GM21786 (cell line): ENCODE measurements around the gene SLC15A3.
"Not testable (repeated sequence)": the region's sequence is repeated elsewhere in the genome, so short reads cannot be mapped to it uniquely, and the experiment has no call there.

Source experiments
- ATAC-seq: cut with Tn5 transposase; IDR thresholded peaks from one replicate; pipeline ENCODE4 v1.9.1; 2021; ENCODE audit not compliant: unreplicated experiment

The SLC15A3 gene

DNA sequence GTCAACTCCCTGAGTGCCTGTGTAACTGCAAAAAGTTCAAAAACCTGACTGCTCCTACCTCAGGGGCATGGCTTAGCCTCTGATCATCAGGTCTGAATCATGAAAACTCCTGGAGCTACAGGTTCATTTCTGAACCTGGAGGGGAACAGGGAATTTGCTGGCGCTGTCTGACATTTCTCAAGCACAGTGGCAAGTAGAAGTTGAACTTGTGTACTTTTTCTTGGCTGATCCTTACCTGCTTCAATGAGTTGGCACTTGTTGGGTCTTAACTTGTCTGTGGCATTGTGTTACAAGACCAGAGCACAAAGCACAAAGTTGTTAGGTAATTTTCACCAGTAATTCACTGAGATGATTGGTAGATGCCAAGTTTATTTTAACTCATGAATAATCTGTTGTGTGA, 34.7 kb downstream of the SLC15A3 start:
- no peak for ATAC-seq

- no peak for ATAC-seq
Observed at GRCh38 chr11:60916669-60917206, 35.2 kb downstream of the SLC15A3 start.

- peak; percentile 54 for ATAC-seq
Observed at GRCh38 chr11:60915248-60915914, 36.6 kb downstream of the SLC15A3 start.

DNA sequence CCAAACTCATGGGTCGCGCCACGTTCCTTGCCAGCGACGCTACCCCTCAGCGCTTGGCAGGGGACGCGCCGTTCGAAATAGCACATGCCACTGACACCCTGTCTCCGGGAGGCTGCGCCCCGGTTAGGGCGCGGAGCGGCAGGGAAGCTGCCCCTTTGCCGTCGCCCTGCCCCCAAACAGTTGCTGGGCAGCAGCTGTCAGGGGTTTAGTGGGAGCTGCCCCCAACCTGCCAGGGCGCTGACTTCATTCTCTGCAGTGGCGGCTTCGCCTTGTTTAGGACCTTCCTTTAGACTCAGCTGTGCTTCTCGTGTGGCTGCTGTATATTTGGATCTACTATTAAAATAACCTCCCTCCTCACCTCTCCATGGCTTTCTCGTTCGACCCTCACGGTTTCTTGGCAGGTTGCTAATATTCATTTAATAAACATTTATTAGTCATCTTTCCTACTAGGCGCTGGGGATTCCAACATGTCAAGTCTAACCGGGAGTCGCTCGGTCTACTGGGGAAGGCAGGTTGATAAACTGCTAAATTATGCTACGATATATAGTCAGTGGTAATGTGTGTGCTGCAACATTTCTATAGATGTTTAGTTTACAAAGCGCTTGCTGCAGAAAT, 37.2 kb downstream of the SLC15A3 start:
- no peak for ATAC-seq

- peak; percentile 33 for ATAC-seq
Observed at GRCh38 chr11:60913793-60914632, 38.0 kb downstream of the SLC15A3 start, which contains the start of gene TMEM109. TSS of gene TMEM109 (plus strand) at chr11:60914158. CDS start at chr11:60919694, 5,536 bp downstream.

GRCh38 chr11:60912851-60913528, 39.0 kb downstream of the SLC15A3 start:
- ATAC-seq = no peak

DNA sequence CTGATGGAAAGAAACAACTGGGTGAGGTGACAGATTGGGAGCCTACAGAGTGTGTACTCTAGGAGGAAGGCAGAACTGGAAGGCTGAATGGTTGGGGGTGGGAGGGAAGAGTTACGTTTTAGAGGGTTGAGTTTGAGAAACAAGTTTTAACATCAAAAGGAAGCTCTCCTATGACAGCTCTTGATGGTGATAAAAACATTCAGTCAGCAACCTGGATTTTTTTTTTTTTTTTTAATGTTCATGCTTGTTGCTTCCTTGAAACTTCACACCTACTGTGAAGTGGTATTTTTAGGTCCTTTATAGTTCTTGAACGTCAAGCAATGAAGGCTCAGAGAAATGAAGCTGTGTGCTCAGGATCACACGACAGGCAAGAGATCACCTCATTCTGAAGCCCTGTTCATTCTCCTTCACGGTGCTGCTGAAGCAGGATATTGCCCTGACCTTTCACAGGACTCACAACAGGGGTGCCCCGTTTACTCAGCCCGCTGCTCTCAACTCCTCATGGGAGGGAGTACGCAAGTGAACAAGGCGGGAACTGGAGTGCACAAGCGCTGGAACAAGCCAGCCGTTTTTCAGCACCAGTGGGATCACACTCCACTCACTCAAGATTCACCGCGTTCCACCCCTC, 39.6 kb downstream of the SLC15A3 start:
- no peak for ATAC-seq

GRCh38 chr11:60910711-60911380, 41.1 kb downstream of the SLC15A3 start:
- ATAC-seq = no peak

- peak; percentile 35 for ATAC-seq
Observed at GRCh38 chr11:60910281-60910687, 41.7 kb downstream of the SLC15A3 start.

DNA sequence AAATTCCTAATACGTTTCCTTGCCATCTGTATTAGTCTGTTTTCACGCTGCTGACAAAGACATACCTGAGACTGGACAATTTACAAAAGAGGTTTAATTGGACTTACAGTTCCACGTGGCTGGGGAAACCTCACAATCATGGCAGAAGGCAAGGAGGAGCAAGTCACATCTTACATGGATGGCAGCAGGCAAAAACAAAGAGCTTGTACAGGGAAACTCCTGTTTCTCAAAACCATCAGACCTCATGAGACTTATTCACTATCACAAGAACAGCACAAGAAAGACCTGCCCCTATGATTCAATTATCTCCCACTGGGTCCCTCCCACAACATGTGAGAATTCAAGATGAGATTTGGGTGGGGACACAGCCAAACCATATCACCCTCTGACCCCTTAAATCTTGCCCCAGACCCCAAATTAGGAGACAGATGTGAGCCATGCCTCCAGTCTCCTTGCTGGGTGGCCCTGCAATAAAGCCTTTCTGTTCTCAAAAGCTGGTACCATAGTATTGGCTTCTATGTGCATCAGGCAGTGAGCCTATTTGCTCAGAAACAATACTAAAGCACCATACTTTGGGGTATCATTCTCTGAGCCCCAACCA, 42.2 kb downstream of the SLC15A3 start:
- ATAC-seq = not testable (repeated sequence)

- no peak for ATAC-seq
Observed at GRCh38 chr11:60908803-60909202, 43.2 kb downstream of the SLC15A3 start.

DNA sequence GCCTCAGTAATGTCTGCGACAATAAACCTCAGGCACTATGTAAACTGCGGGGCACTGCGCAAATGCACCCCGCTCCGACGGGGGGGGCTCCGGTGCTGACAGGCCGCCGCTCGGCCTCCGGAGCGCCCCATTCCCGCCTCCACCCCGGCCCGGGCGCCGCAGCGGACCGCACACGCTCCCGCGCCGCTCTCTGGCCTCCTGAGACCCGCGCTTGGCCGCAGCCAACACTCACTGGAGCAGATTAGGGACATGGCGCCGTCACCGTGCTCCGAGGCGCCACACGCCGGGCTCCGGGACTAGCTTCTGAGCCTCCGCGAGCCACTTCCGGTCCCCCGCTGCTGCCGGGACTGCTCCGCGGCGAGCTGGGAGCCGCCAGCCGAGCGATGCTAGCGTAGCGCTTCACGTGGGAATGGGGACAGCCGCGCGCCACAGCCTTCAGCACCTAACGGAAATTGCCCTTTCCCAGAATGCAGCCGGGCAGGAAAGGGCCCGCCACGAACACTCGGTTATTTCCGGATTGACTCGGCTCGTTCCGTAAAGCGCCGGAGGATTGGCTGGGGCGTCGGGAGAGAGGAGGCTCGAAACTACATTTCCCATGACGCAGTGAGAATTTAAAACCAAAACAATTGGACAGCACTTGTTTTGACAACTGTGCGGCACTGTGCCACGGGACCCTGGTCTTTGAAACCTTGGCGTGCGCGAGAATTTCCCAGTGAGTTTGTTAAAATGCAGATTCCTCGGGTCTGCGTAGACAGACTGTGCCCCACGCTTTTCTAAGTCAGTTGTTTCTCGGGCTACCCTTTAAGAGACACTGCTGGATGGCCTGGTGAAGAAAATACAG, 45.6 kb downstream of the SLC15A3 start, which contains the start of gene PRPF19:
Gene PRPF19, minus strand, starts transcription at position 454 of the 841 bp plus-strand sequence. Its CDS starts 203 bp downstream, at position 251.
- ATAC-seq = peak; percentile 62

- ATAC-seq = no peak
Observed at GRCh38 chr11:60905551-60906113, 46.3 kb downstream of the SLC15A3 start.

DNA sequence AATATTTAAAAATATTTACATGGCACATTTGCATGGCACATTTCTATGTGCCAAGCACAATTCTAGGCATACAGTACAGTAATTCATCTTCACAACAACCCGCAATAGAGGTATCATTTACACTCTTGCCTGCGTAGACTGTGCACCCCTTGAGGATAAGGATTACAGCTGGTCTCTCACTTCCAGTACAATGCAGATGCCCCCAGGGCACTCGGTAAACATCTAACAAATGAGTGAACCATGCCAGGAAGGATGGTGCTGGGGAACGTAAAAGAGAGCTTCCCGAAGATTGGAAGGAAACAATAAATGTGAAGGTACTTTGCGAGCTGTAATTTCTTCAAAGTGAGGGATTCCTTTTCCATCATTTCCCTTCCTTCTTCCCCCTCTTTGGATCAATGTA, 46.9 kb downstream of the SLC15A3 start:
- ATAC-seq = no peak

DNA sequence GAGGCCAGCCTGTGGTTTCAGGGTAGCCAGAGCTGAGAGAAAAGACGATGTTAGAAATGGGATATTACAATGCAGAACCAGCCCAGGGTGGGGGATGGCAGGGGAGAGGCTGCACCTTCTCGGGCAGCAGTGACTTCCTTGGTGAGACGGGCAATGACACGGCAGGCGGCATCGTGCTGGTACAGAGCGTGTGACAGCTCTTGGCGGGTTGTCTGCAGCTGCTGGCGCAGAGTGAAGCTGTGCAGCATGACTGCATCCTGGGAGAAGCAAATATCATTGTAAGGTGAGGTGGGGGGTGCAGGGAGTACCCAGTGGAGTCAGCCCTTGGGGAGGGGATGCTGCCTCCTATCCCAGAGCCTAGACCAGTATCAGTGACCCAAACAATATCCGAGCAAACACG, 49.4 kb downstream of the SLC15A3 start:
- ATAC-seq = no peak

DNA sequence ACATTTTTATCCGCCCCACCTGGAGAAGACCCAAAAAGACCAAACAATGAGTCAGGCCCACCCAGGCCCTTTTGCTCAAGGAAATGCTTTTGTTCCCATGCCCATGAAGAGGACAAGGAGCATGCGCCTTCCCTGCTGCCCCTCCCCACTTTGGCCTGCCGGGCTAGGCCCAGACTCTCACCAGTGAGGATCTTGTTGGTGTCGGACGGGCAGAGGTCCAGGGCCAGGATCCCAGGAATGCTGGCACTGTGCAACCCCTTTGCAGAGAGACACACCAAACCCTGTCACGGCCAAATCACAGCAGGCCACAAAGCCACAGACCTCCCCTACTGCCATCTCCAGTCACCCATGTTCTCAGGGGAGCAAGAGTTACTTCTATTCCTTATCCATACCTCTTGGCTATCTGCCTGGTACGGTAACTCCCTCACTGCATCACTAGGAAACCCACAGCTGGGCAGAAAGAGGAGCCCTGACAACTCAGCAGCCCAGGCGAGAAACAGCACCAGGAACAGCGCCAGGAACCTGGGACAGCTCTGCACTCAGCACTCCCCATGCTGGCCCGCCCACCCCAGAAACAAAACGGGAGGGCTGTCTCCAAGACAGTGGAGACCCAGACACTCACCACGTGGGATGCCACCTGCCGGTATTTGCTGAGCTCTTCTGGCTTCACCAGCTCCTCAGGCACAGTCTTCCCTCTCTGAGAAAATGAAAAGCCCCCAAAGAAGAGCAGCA, 51.1 kb downstream of the SLC15A3 start:
- no peak for ATAC-seq

DNA sequence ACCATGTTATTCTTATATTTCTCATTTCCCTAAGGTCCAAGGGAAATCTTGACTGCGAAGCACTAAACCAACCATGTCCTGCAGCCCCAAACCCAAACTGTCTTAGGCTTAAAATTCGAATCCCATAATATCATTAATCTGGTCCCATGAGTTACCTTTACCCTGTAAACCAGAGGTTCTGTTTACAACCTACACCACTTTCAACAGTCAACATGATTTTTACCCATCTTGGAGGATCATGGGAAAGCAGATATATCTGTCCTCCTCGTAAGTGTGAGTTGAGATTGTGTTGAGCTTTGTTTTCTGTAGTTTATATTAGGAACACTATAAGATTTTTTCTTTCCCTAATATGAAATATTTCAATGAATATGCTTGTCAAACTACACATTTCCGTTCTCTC, 52.0 kb downstream of the SLC15A3 start:
- no peak for ATAC-seq
